ENCODE results near the gene NOTCH4.
"Not testable (repeated sequence)": the region's sequence is repeated elsewhere in the genome, so short reads cannot be mapped to it uniquely, and the experiment has no call there.

NOTCH4 gene

DNA sequence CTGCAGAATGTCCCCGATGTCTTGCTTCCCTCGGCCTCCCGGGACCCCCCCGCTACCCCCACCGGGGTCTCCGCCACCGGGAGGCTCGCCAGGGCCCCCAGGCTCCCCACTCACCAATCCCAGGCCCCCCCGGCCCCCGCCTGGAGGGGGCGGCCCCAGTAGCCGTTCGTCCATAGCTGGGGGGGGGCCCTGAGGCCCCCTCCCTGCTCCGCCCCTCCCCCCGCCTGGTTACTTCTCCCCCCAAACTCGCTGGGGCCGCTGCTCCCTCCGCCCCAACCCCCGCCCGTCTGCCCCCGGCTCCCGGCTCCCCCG is 34.2 kb downstream of the NOTCH4 start:
- peak overlapping the region; percentile 92 for H3K18ac ChIP-seq (ENCODE audit: low read length)
- no peak overlapping the region for H4K91ac ChIP-seq (ENCODE audit: low read depth, low read length, poor library complexity)
- no peak overlapping the region for H2BK12ac ChIP-seq (ENCODE audit: low read length)
- H2BK120ac ChIP-seq (ENCODE audit: low read depth, low read length): peak overlapping the region; percentile 43
- no peak overlapping the region for H3K4ac ChIP-seq (ENCODE audit: low read length)
- no peak overlapping the region for H3K14ac ChIP-seq (ENCODE audit: low read length)
- H3K4me1 ChIP-seq (ENCODE audit: control insufficient read depth in 2 of 2, insufficient read depth in 1 of 2, low read depth in 1 of 2, low read length in 2 of 2): peaks cover 25 to 29% of the 10 kb centered on the region in 2 donors
- no peaks in the 10 kb centered on the region for H3K9me3 ChIP-seq (replicated peaks in 1 of 2; ENCODE audit: control insufficient read depth in 2 of 2, insufficient read depth in 1 of 2, low read depth in 1 of 2, low read length in 2 of 2)
- peak overlapping the region; percentile 49 for H2AFZ ChIP-seq (ENCODE audit: low read length)
- peaks cover 7% of the 10 kb centered on the region for H3K79me1 ChIP-seq (ENCODE audit: low read depth, low read length)
- no peaks in the 10 kb centered on the region for H3K27me3 ChIP-seq (ENCODE audit: control insufficient read depth in 3 of 3, insufficient read depth in 3 of 3, low read depth in 1 of 3, low read length in 3 of 3)
- peak overlapping the region; percentile 82 for H3K27ac ChIP-seq (replicated peaks; ENCODE audit: low read length)
- peak overlapping the region; percentile 64 for H2BK15ac ChIP-seq (ENCODE audit: low read length)
- H3K23ac ChIP-seq (ENCODE audit: low read depth, low read length, poor library complexity): no peak overlapping the region
- no peak for DNase-seq (ENCODE audit: low spot score)
- H2BK5ac ChIP-seq (ENCODE audit: low read length): peak overlapping the region; percentile 96
- peak overlapping the region; percentile 78 for H3K9ac ChIP-seq (ENCODE audit: low read depth, low read length, poor library complexity)
- H3K36me3 ChIP-seq (replicated peaks in 1 of 2; ENCODE audit: control insufficient read depth in 2 of 2, insufficient read depth in 2 of 2, low read length in 2 of 2): peaks cover 14 to 28% of the 10 kb centered on the region in 2 donors
- WGBS, 2 donors (ENCODE audit: extremely low coverage in 2 of 2, insufficient read length in 2 of 2, insufficient replicate concordance in 1 of 2): no CpG with 5 or more reads among the region's 23 CpGs
- peak overlapping the region; percentile 59 for H2AK5ac ChIP-seq (ENCODE audit: low read depth, low read length)
- H3K4me2 ChIP-seq (ENCODE audit: insufficient read depth, low read length, poor library complexity, severe bottlenecking): peak overlapping the region; percentile 92
- H3K4me3 ChIP-seq (ENCODE audit: low read length in 2 of 2): peak overlapping the region; percentile 75 to 88
- H4K8ac ChIP-seq (ENCODE audit: low read depth, low read length): no peak overlapping the region

DNA sequence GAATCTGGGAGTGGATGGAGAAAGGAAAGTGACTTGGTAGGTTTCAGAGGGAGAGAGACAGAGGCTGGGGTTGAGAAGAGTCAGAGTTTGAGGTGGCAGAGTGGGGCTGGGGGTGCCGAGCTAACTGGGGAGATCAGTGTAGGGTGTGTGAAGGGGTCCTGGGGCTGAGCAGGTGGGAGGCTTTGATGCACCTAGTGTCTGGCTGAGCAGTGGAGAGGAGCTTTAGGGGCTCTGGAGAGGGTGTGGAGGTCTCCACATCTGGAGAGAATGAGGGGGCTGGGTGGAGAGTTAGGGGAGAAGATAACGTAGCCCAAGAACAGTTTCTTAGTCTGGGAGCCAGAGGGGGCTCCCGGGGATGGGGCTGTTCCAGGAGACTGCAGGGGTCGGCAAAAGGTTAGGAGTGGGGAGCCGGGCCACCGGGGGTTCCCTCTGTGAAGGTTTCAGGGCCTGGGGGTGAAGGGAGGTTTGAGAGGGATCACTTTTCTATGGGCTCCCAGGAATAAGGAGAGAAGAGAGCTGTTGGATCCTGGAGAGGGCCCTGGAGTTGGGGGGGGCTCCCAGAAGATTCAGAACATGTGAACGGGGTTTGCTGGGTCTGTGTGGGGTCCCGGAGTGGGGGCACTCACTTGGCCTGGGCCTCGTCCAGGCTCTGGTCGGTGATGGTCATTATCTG is 34.7 kb downstream of the NOTCH4 start:
- WGBS, 2 donors (ENCODE audit: extremely low coverage in 2 of 2, insufficient read length in 2 of 2, insufficient replicate concordance in 1 of 2): no CpG with 5 or more reads among the region's 10 CpGs
- Histone ChIP-seq H3K4me3 (ENCODE audit: low read length in 2 of 2) (peak overlapping the region; percentile 75 to 88), H3K23ac (ENCODE audit: low read depth, low read length, poor library complexity) (no peak overlapping the region), H3K27ac (replicated peaks; ENCODE audit: low read length) (peak overlapping the region; percentile 82), H3K9me3 (replicated peaks in 1 of 2; ENCODE audit: control insufficient read depth in 2 of 2, insufficient read depth in 1 of 2, low read depth in 1 of 2, low read length in 2 of 2) (no peaks in the 10 kb centered on the region), H2BK5ac (ENCODE audit: low read length) (peak overlapping the region; percentile 96), H4K91ac (ENCODE audit: low read depth, low read length, poor library complexity) (no peak overlapping the region), H3K14ac (ENCODE audit: low read length) (peak overlapping the region; percentile 31), H3K4me2 (ENCODE audit: insufficient read depth, low read length, poor library complexity, severe bottlenecking) (peak overlapping the region; percentile 92), H4K8ac (ENCODE audit: low read depth, low read length) (no peak overlapping the region), H2AFZ (ENCODE audit: low read length) (no peak overlapping the region), H3K9ac (ENCODE audit: low read depth, low read length, poor library complexity) (peak overlapping the region; percentile 82), H2AK5ac (ENCODE audit: low read depth, low read length) (peak overlapping the region; percentile 59), H3K4ac (ENCODE audit: low read length) (peak overlapping the region; percentile 78), H2BK120ac (ENCODE audit: low read depth, low read length) (peak overlapping the region; percentile 43), H3K4me1 (ENCODE audit: control insufficient read depth in 2 of 2, insufficient read depth in 1 of 2, low read depth in 1 of 2, low read length in 2 of 2) (peaks cover 23 to 29% of the 10 kb centered on the region in 2 donors), H3K18ac (ENCODE audit: low read length) (peak overlapping the region; percentile 92), H3K79me1 (ENCODE audit: low read depth, low read length) (peaks cover 7% of the 10 kb centered on the region), H2BK15ac (ENCODE audit: low read length) (peak overlapping the region; percentile 64), H2BK12ac (ENCODE audit: low read length) (no peak overlapping the region), H3K27me3 (ENCODE audit: control insufficient read depth in 3 of 3, insufficient read depth in 3 of 3, low read depth in 1 of 3, low read length in 3 of 3) (no peaks in the 10 kb centered on the region), H3K36me3 (replicated peaks in 1 of 2; ENCODE audit: control insufficient read depth in 2 of 2, insufficient read depth in 2 of 2, low read length in 2 of 2) (peaks cover 14 to 31% of the 10 kb centered on the region in 2 donors)
- no peak for DNase-seq (ENCODE audit: low spot score)

DNA sequence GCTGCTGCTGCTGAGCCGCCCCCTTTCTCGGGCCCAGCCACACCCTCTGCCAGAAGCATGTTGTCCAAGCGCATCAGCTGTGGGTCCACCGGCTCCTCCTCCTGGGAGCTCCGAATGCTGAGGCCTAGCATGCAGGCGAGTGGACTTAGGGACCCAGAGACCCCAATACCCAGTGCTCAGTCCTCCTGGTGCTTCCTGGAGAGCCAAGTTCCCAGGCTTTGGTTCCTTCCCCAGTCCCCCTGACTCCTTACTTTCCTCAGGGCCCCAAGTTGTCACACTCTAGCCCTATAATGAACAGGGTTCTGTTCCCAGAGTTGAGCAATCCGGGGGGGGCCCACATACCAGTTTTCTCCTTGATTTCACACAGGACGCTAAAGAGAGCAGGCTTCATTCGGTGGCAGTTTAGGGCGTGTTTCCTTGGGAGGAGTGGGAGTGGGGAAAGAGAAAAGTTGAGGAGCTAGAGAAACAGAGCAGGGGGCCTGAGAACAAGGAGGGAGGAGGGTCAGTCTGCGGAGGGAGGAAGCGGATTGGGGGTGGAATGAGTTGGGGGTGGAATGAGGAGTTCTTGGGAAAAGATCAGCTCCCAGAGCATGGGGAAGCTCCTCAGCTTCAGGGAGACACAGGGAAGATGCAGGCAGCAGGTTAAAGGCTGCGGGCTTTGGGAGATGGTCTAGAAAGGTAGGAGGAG is 35.3 kb downstream of the NOTCH4 start:
- Histone ChIP-seq H2AK5ac (ENCODE audit: low read depth, low read length) (peak overlapping the region; percentile 59), H2AFZ (ENCODE audit: low read length) (no peak overlapping the region), H2BK5ac (ENCODE audit: low read length) (peak overlapping the region; percentile 96), H3K9me3 (replicated peaks in 1 of 2; ENCODE audit: control insufficient read depth in 2 of 2, insufficient read depth in 1 of 2, low read depth in 1 of 2, low read length in 2 of 2) (no peaks in the 10 kb centered on the region), H3K4me3 (ENCODE audit: low read length in 2 of 2) (peak overlapping the region; percentile 75 to 88), H3K18ac (ENCODE audit: low read length) (peak overlapping the region; percentile 92), H2BK15ac (ENCODE audit: low read length) (peak overlapping the region; percentile 38), H3K79me1 (ENCODE audit: low read depth, low read length) (peaks cover 7% of the 10 kb centered on the region), H3K4me2 (ENCODE audit: insufficient read depth, low read length, poor library complexity, severe bottlenecking) (peak overlapping the region; percentile 92), H3K27ac (replicated peaks; ENCODE audit: low read length) (peak overlapping the region; percentile 82), H3K27me3 (ENCODE audit: control insufficient read depth in 3 of 3, insufficient read depth in 3 of 3, low read depth in 1 of 3, low read length in 3 of 3) (no peaks in the 10 kb centered on the region), H2BK120ac (ENCODE audit: low read depth, low read length) (no peak overlapping the region), H3K36me3 (replicated peaks in 1 of 2; ENCODE audit: control insufficient read depth in 2 of 2, insufficient read depth in 2 of 2, low read length in 2 of 2) (peaks cover 16 to 38% of the 10 kb centered on the region in 2 donors), H3K9ac (ENCODE audit: low read depth, low read length, poor library complexity) (peak overlapping the region; percentile 82), H4K8ac (ENCODE audit: low read depth, low read length) (no peak overlapping the region), H4K91ac (ENCODE audit: low read depth, low read length, poor library complexity) (no peak overlapping the region), H3K4ac (ENCODE audit: low read length) (peak overlapping the region; percentile 78), H2BK12ac (ENCODE audit: low read length) (no peak overlapping the region), H3K23ac (ENCODE audit: low read depth, low read length, poor library complexity) (no peak overlapping the region), H3K14ac (ENCODE audit: low read length) (no peak overlapping the region), H3K4me1 (ENCODE audit: control insufficient read depth in 2 of 2, insufficient read depth in 1 of 2, low read depth in 1 of 2, low read length in 2 of 2) (peaks cover 23 to 29% of the 10 kb centered on the region in 2 donors)
- no peak for DNase-seq (ENCODE audit: low spot score)
- WGBS, 2 donors (ENCODE audit: extremely low coverage in 2 of 2, insufficient read length in 2 of 2, insufficient replicate concordance in 1 of 2): no CpG with 5 or more reads among the region's 13 CpGs

DNA sequence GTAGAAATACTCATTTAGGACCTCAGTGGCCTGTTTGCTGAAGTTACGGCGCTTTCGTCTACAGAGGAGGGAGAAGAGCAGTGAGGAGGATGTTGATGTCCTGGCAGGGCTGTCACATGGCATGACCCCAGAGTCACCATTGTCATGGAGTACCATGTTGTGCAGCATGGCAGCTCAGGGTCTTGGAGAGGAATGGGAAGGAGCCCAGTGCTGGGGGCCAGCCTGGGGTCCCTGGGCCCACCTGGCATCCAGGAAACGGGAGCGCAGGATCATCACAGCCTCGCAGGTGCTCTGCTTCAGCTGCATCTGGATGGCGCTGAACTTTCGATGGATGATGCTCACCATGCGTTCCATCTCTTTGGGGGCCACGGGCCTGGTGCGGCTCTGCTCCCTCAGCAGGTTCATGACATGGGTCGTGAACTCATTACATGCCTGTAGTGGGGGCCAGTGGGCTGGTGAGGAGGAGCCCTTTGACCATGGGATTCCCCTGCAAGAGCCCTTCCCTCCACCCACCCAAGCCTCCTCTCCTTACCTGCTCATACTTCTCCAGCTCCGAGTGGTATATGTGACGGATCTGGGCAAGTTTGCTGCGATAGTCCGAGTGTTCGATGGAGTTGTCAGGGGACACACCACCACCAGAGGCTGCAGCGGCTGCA is 36.0 kb downstream of the NOTCH4 start:
- H2BK120ac ChIP-seq (ENCODE audit: low read depth, low read length); H3K27me3 ChIP-seq (ENCODE audit: control insufficient read depth in 3 of 3, insufficient read depth in 3 of 3, low read depth in 1 of 3, low read length in 3 of 3); H2AK5ac ChIP-seq (ENCODE audit: low read depth, low read length); DNase-seq (ENCODE audit: low spot score); H2BK5ac ChIP-seq (ENCODE audit: low read length); H3K9me3 ChIP-seq (replicated peaks in 1 of 2; ENCODE audit: control insufficient read depth in 2 of 2, insufficient read depth in 1 of 2, low read depth in 1 of 2, low read length in 2 of 2); H2AFZ ChIP-seq (ENCODE audit: low read length); H4K8ac ChIP-seq (ENCODE audit: low read depth, low read length); H3K4ac ChIP-seq (ENCODE audit: low read length); H3K23ac ChIP-seq (ENCODE audit: low read depth, low read length, poor library complexity); H3K79me1 ChIP-seq (ENCODE audit: low read depth, low read length); H3K14ac ChIP-seq (ENCODE audit: low read length); H2BK12ac ChIP-seq (ENCODE audit: low read length); H3K4me2 ChIP-seq (ENCODE audit: insufficient read depth, low read length, poor library complexity, severe bottlenecking); H2BK15ac ChIP-seq (ENCODE audit: low read length); H4K91ac ChIP-seq (ENCODE audit: low read depth, low read length, poor library complexity); H3K18ac ChIP-seq (ENCODE audit: low read length); H3K27ac ChIP-seq (replicated peaks; ENCODE audit: low read length): not testable (repeated sequence)
- no CpG with 5 or more reads among the region's 18 CpGs for WGBS, 2 donors (ENCODE audit: extremely low coverage in 2 of 2, insufficient read length in 2 of 2, insufficient replicate concordance in 1 of 2)
- H3K4me3 ChIP-seq (ENCODE audit: low read length in 2 of 2): peak overlapping the region; percentile 58 to 75
- H3K4me1 ChIP-seq (ENCODE audit: control insufficient read depth in 2 of 2, insufficient read depth in 1 of 2, low read depth in 1 of 2, low read length in 2 of 2): peaks cover 23 to 29% of the 10 kb centered on the region in 2 donors
- peaks cover 22 to 45% of the 10 kb centered on the region in 2 donors for H3K36me3 ChIP-seq (replicated peaks in 1 of 2; ENCODE audit: control insufficient read depth in 2 of 2, insufficient read depth in 2 of 2, low read length in 2 of 2)
- peak overlapping the region; percentile 55 for H3K9ac ChIP-seq (ENCODE audit: low read depth, low read length, poor library complexity)

All from neuronal stem cell (in vitro differentiated cells).